ENCODE results near the gene BMP8A. TPM values are rescaled to one million over a fixed set of nuclear protein-coding genes. Genes with fewer than 3 reads are reported as not detected.
A peak's percentile ranks its signal among the peaks of the same experiment; 100 is the strongest.
"Not testable (repeated sequence)": the region's sequence is repeated elsewhere in the genome, so short reads cannot be mapped to it uniquely, and the experiment has no call there.

The BMP8A gene
- total RNA-seq, 1 donor from 2014 or later = 0.41 TPM

- no peak for DNase-seq (ENCODE audit: low spot score in 2 of 2)
- no peak for FAIRE-seq
Measured at GRCh38 chr1:39481289-39481688, 10.1 kb upstream of the BMP8A start.

DNA sequence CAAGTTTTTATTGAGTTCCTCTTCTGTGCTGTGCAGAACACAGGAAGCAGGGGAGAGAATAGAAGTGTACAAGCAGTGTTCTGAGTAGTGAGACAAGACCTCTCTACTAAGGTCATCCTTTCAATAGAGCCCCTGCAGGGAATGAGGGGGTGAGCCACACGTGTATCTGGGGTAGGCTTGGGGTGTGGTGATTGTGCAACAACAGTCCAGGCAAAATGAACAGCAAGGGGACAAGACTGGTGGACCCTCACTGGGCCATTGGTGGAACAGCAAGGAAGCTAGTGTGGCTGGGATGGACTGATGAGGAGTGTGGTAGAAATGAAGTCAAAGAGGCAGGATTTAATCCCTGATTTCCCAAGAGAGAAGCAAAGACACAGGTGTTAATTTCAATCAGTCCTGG, 8.2 kb upstream of the BMP8A start:
- DNase-seq (ENCODE audit: low spot score in 2 of 2) (no peak), FAIRE-seq (no peak)

DNA sequence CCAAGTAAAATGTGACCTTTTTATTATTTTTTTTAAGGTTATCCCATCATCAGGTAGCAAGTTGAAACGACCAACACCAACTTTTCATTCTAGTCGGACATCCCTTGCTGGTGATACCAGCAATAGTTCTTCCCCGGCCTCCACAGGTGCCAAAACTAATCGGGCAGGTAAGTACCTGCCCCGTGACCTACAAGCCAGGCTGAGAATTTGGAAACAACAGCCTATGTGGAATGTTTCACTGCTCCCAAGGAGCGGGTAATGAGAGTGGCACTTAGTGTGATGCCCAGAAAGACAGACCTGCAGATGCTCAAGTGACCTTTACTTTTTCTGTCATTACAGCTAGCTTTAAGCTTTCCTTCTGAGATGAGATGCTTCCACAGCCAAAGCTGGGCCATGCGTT, 6.9 kb upstream of the BMP8A start:
- DNase-seq (ENCODE audit: low spot score in 2 of 2) = no peak
- no peak for FAIRE-seq

DNA sequence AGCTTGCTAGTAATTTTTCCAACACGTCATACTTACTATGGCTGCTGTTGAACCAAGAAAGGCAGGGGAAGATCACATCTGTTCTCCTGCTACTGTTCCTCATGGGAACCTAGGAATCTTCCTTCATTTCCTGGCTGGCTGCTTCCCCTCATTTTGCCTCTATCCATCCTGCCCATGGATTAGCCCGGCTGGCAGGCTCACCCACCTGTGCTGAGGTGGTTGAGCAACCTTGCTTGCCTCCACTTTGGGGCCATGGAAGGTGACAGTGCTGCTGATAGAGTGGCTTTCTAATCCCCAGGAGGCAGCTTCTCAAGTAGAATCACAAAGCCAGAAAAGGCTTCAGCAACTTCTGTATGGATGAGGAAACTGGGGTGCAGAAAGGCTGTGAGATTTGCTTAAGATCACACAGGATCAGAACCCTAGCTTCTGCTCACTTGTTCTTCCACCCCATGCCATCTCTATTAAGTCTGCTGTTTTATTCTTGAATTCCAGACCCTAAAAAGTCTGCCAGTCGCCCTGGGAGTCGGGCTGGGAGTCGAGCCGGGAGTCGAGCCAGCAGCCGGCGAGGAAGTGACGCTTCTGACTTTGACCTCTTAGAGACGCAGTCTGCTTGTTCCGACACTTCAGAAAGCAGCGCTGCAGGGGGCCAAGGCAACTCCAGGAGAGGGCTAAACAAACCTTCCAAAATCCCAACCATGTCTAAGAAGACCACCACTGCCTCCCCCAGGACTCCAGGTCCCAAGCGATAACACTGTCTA, 6.2 kb upstream of the BMP8A start:
- DNase-seq (ENCODE audit: low spot score in 2 of 2) (no peak), FAIRE-seq (no peak)

GRCh38 chr1:39488012-39488545, 3.4 kb upstream of the BMP8A start:
- no peak for DNase-seq (ENCODE audit: low spot score in 2 of 2)
- FAIRE-seq = no peak

- FAIRE-seq = no peak
- DNase-seq (ENCODE audit: low spot score in 2 of 2) = peak in 1 of 2 donors; percentile 11
Measured at GRCh38 chr1:39488793-39489566, 2.5 kb upstream of the BMP8A start.

DNA sequence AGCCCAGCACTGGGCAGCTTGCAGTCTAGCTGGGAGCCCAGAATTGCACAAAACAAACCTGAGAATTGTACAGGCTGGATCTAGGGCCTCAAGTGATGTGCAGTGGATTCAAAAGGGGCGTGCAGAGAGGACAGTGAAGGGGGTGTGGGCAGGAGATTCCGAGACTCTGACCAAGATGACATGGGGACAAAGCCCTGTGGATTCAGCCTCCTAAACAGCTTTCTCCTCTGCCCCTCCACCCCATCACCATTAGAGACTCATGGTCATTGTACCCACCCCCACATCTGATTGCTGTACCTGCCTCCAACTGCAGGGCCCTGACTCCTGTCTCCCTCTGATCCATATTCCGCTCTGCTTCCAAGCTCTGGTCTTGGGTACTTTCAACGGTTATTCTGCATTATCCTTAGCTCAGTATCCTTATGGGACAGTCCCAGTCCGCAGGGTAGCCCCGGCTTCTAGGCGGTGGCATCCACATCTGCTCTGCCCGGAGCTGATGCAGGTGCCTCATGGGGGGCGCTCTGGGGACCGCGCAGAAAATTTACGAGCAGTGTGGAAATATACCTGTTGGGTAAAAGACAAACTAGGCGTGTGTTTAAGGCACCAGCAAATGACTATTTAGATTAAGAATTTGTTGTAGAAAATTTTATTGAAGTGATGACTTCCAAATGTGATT, 1.7 kb upstream of the BMP8A start:
- peak in 1 of 2 donors; percentile 6 for DNase-seq (ENCODE audit: low spot score in 2 of 2)
- no peak for FAIRE-seq

- FAIRE-seq = no peak
Measured at GRCh38 chr1:39490596-39491145, 765 bp upstream of the BMP8A start.

DNA sequence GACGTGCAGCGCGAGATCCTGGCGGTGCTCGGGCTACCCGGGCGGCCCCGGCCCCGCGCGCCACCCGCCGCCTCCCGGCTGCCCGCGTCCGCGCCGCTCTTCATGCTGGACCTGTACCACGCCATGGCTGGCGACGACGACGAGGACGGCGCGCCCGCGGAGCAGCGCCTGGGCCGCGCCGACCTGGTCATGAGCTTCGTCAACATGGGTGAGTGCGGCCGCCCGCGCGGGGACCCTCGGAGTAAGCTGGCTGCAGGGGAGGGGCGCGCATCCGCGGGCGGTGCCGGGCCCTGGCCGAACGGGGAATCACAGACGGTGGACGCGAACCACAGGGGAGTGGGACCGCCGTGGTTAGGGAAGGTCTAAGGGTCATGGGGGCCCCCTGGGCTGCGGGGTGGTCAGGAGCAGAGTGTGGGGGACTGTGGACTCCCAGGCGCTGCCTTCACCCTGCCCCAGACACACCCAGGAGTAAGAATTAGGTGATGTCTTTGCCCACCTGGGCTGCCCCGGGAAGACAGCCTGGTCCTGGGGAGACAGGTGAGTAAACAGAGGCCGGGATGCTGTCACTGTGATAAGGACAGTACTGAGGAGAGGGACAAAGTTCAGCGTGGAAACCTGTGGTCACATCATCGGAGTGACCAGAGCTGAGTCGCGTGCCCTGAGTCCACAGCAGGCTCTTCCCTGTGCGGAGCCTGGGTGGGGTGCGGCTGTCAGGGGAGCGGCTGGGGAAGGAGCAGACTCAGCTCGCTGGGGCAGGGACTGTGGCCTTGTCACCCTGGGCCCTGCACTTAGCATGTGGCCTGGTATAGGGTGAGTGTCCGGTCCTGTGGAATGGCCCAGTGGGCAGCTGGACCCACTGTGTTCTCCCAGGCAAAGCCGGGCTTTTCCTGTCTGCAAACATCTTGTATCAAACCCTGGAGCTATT, 944 bp downstream of the BMP8A start:
- peak in 1 of 2 donors; percentile 17 for DNase-seq (ENCODE audit: low spot score in 2 of 2)
- not testable (repeated sequence) for FAIRE-seq

More at GRCh38 chr1:39490596-39491145, 765 bp upstream of the BMP8A start:
- peak; percentile 21 to 50 for DNase-seq (ENCODE audit: low spot score in 2 of 2)

- not testable (repeated sequence) for FAIRE-seq
Measured at GRCh38 chr1:39493043-39493810, 1.8 kb downstream of the BMP8A start.

DNA sequence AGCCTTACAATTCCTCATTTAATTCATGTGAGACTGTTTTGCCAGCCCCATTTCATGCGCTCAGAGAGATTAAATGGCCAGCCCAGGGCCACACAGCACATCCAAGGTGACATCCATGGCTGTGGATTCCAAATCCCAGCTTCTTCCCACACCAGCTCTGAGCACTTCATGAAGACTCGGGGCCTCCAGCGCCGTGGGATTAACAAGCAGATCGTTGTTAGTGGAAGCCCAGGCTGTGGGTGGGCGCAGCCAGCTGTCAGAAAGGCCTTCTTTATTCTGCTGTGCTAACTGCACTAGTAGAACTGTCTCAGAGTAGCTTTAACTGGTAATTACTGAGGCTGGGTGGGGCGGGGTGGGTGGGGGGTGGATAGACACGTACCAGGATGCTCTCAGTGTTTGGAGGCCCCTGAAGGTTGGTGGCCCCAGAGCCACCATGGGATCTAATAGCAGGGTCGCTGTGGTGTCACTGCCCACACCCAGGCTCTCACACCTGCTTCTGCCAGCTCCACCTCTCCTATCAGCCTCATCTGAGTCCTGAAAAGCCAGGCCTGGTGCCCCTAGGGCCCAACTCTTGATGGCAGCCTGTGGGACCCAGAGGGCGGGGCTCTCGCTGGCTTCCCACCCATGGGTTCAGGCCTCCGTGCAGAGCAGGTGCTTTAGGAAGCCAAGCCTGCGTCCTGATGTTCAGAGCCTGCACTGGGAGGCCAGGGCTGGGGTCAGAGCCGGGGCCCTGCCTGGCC, 3.4 kb downstream of the BMP8A start:
- FAIRE-seq (no peak), DNase-seq (ENCODE audit: low spot score in 2 of 2) (peak in 1 of 2 donors; percentile 18)

More at GRCh38 chr1:39493043-39493810, 1.8 kb downstream of the BMP8A start:
- DNase-seq (ENCODE audit: low spot score in 2 of 2) = peak in 1 of 2 donors; percentile 2

DNA sequence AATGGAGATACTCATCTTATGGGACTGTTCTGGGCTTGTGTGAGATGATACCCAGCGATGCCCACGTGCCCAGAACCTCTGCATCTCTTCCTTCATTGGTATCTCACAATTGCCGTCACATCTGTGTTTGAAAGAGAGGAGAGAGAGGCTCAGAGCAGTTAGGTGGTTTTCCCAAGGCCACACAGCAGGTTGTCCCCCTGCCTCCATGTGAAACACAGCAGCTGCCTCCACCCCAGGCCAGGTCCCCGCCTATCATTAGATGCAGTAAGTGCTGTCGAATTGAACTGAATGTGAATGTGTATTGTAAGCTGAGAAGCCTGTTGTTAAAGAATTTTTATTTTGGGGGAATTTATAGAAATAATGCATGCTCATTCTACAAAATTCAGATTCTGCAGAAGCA, 5.1 kb downstream of the BMP8A start:
- not testable (repeated sequence) for FAIRE-seq; DNase-seq (ENCODE audit: low spot score in 2 of 2)

DNA sequence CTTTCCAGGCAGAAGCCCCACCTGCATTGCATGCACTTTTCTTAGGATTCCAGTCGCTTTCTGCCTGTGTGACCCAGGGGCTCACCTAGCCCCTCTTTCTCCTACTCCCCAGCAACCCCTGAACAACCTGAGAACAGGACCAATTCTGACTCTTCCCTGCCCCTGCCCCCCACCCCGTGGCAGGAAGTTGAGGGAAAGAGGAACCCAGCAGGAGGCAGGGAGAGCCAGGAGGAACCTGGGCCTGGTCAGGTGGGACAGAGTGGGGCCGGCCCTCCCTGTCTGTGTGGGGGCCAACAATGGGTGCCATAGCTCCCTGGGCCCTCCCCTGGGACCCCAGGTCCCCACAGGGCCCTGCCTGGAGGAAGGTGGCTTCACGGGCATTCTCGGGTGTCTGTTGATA, 6.1 kb downstream of the BMP8A start:
- DNase-seq (ENCODE audit: low spot score in 2 of 2) (no peak), FAIRE-seq (no peak)

DNA sequence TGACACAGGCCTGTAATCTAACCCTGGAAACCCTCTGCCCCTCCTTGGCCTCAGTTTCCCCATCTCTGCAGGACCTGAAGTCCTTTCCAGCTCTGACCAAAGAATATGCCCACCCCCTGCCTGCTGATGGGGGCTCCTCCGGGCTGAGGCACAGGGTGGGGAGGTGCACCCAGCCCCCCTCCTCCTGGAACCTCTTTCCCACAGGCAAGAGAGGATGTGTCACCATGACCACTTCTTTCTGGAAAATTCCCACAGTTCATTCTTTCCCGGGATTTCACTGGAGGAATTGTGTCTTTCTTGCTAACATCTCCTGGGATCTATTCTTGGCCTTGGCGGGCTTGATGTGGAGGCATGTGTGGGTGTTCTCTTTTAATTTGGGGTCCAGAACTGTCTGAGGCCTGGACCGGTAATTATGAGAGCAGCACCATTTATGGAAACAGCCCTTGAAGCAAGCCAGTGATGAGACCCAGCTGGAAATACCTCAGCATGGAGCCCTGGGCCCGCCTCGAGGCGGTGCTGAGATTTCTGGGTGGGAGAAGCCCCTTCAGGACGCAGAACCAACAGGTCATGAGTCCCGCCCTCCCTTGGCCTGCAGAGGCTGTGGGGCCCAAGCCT, 6.8 kb downstream of the BMP8A start:
- not testable (repeated sequence) for DNase-seq (ENCODE audit: low spot score in 2 of 2); FAIRE-seq

DNA sequence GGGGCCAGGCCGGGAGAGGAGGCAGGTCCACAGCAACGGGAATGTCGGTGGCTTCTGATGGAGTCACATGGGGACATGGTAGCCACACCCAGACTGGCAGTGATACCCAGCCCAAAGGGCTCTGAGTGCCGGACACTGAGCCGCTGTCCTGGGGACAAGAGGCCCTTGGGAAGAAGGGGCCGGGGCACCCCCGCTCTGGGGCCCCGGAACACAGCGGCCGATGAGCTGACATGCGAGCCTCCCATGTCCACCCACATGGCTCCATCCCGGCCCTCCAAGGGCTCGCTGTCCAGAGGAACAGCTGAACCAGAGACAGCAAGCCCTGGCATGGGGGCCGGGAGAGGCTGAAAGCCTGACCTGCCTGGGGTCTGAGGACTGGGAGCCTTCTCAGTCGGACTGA, 7.4 kb downstream of the BMP8A start:
- not testable (repeated sequence) for FAIRE-seq; DNase-seq (ENCODE audit: low spot score in 2 of 2)

DNA sequence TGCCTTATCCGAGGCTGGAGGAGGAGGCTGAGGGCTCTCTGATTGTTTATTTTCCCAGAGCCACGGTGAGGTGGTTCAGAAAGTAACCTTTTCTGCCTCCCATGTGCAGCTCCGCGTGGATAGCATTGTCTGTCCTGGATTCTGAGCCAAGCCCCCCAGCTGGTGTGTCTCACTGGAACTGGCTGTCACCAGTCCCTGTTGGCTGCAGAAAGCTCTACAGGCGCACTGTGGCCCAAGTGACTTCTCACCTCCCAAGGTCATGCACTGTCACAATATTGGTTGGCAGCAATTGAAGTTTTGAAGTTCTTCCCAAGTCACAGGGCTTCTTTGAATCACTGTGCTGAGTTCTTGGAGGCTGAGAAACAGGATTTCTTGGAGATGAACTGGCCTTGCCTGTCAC, 8.2 kb downstream of the BMP8A start:
- FAIRE-seq (no peak), DNase-seq (ENCODE audit: low spot score in 2 of 2) (no peak)

DNA sequence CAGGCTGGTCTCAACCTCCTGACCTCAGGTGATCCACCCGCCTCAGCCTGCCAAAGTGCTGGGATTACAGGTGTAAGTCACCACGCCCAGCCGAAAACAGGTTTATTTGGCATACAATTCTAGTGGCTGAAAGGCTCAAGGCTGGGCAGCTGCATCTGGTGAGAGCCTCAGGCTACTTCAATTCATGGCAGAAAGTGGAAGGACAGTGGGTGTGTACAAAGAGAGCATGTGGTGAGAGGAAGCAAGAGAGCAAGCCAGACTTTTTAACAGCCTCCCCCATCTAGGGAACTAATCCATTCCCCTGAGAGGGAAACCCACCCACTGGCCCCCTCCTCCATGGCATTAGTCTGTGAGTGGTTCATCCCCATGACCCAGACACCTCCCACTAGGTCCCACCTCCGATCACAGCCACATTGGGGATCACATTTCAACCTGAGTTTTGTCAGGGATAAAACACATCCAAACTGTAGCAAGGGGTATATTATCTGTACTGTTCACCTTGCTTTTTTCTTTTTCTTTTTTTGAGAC, 9.5 kb downstream of the BMP8A start:
- no peak for FAIRE-seq
- no peak for DNase-seq (ENCODE audit: low spot score in 2 of 2)
